Fibroblast of lung (primary cell): ENCODE measurements around the gene SPTA1. TPM values are rescaled to one million over a fixed set of nuclear protein-coding genes. Genes with fewer than 3 reads are reported as not detected.

Source experiments
- DNase-seq, 2 donors: peaks; one replicate each; pipeline versions ENCODE4 v3.0.0 to v3.0.0-alpha.2; 2010; ENCODE audit warnings: low read depth in 2 of 2
- H2AFZ ChIP-seq: 2 replicates; pipeline ENCODE4 v1.5.1; 2012; ENCODE audit warnings: low read length, control low read depth, inconsistent platforms
- H3K27ac ChIP-seq: 2 replicates; pipeline ENCODE4 v1.5.1; 2011; ENCODE audit warnings: low read length, control low read depth; ENCODE audit not compliant: insufficient read depth
- H3K27me3 ChIP-seq: 2 replicates; pipeline ENCODE4 v1.5.1; 2011; ENCODE audit warnings: mild to moderate bottlenecking, low read length; ENCODE audit not compliant: control insufficient read depth, insufficient read depth
- H3K36me3 ChIP-seq: 2 replicates; pipeline ENCODE4 v1.5.1; 2011; ENCODE audit warnings: low read length; ENCODE audit not compliant: control insufficient read depth, insufficient read depth
- H3K4me1 ChIP-seq: 2 replicates; pipeline ENCODE4 v1.5.1; 2011; ENCODE audit warnings: low read length; ENCODE audit not compliant: control insufficient read depth, insufficient read depth; ENCODE audit errors: extremely low read depth
- H3K4me2 ChIP-seq: 2 replicates; pipeline ENCODE4 v1.5.1; 2011; ENCODE audit warnings: low read length, control low read depth; ENCODE audit not compliant: insufficient read depth; ENCODE audit errors: extremely low read depth
- H3K4me3 ChIP-seq, 4 experiments: fragments of 200-600 bp in 1 of 4; sonication (generic) in 1 of 4; replicated peaks in 1 of 4; 2 replicates each; pipeline ENCODE4 v1.5.1; 2011 to 2016; ENCODE audit warnings: low read length in 4 of 4, low read depth in 3 of 4, mild to moderate bottlenecking in 3 of 4, control low read depth in 2 of 4, inconsistent platforms in 1 of 4, mixed read lengths in 1 of 4; ENCODE audit not compliant: insufficient read depth in 1 of 4; ENCODE audit errors: control extremely low read depth in 1 of 4
- H3K79me2 ChIP-seq: 2 replicates; pipeline ENCODE4 v1.5.1; 2012; ENCODE audit warnings: mild to moderate bottlenecking, low read length, inconsistent platforms; ENCODE audit not compliant: control insufficient read depth, insufficient read depth
- H3K9ac ChIP-seq: 2 replicates; pipeline ENCODE4 v1.5.1; 2011; ENCODE audit warnings: mild to moderate bottlenecking, low read length, control low read depth; ENCODE audit not compliant: insufficient read depth
- H3K9me3 ChIP-seq: 2 replicates; pipeline ENCODE4 v1.5.1; 2012; ENCODE audit warnings: low read depth, low read length; ENCODE audit not compliant: control insufficient read depth, insufficient read depth
- H4K20me1 ChIP-seq: 2 replicates; pipeline ENCODE4 v1.5.1; 2011; ENCODE audit warnings: low read length; ENCODE audit not compliant: control insufficient read depth, insufficient read depth; ENCODE audit errors: extremely low read depth
- EZH2 ChIP-seq: IDR thresholded peaks from 2 replicates; pipeline ENCODE4 v1.5.1; 2012; ENCODE audit warnings: low read length, control low read depth, mild to moderate bottlenecking; ENCODE audit errors: missing control alignments
- polyA plus RNA-seq, 2 donors: library from polyadenylated mRNA; depleted of rRNA in 1 of 2; stranded (reverse) in 1 of 2; unstranded in 1 of 2; fragments of >200 nt; gene quantifications; 2 replicates each; pipeline ENCODE4 v1.2.1, GENCODE V29; 2011 to 2012; ENCODE audit warnings: missing spikeins in 1 of 2
- total RNA-seq: library from RNA; depleted of rRNA; stranded (reverse); fragments of >200 nt; gene quantifications from 2 replicates; pipeline ENCODE4 v1.2.1, GENCODE V29; 2014
- TF ChIP-seq, protein P1 (sequence below), 2 donors: IDR thresholded peaks in 1 of 2; conservative IDR thresholded peaks in 1 of 2; 1 replicate in 1 of 2; 2 replicates in 1 of 2; pipeline ENCODE4 v1.5.1; 2011 to 2012; ENCODE audit warnings: low read length in 2 of 2, control low read depth in 1 of 2, inconsistent platforms in 1 of 2, low read depth in 1 of 2, mild to moderate bottlenecking in 1 of 2

SPTA1 gene
- total and polyA plus RNA-seq, 2 donors (not counting 1 experiment from before 2014, with no cell fraction given): 0.07 to 0.17 TPM

- no peak for DNase-seq
These were observed 33.7 kb downstream of the SPTA1 start for GRCh38 chr1:158652721-158653334.

DNA sequence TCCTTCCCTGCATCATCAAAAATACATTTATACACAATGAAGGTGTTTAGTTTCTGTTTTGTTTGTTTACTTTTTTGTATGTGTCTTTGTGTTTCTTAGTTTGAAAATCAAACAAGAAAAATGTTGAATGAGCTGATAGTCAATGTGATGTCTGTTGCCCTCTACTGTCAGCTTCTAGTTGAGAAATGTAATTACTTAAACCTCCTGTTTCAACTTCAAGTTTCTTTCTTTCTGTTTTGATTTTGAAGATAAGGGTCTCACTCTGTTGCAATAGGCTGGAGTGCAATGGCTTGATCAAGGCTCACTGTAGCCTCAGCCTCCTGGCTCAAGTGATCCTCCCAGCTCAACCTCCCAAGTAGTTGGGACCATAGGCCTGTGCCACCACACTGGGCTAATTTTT lies 37.5 kb downstream of the SPTA1 start:
- H3K9me3 ChIP-seq: no peaks in the 10 kb centered on the region
- H3K9ac ChIP-seq: no peak overlapping the region
- no peaks in the 10 kb centered on the region for H4K20me1 ChIP-seq
- no peak overlapping the region for H3K4me3 ChIP-seq
- H3K4me2 ChIP-seq: no peak overlapping the region
- H3K4me1 ChIP-seq: no peaks in the 10 kb centered on the region
- DNase-seq: no peak
- no peak overlapping the region for H3K27ac ChIP-seq
- no peaks in the 10 kb centered on the region for H3K79me2 ChIP-seq
- no peaks in the 10 kb centered on the region for H3K27me3 ChIP-seq
- no peaks in the 10 kb centered on the region for H3K36me3 ChIP-seq
- no peak overlapping the region for H2AFZ ChIP-seq
- TF ChIP-seq EZH2: no peak
- TF ChIP-seq, protein P1, sequence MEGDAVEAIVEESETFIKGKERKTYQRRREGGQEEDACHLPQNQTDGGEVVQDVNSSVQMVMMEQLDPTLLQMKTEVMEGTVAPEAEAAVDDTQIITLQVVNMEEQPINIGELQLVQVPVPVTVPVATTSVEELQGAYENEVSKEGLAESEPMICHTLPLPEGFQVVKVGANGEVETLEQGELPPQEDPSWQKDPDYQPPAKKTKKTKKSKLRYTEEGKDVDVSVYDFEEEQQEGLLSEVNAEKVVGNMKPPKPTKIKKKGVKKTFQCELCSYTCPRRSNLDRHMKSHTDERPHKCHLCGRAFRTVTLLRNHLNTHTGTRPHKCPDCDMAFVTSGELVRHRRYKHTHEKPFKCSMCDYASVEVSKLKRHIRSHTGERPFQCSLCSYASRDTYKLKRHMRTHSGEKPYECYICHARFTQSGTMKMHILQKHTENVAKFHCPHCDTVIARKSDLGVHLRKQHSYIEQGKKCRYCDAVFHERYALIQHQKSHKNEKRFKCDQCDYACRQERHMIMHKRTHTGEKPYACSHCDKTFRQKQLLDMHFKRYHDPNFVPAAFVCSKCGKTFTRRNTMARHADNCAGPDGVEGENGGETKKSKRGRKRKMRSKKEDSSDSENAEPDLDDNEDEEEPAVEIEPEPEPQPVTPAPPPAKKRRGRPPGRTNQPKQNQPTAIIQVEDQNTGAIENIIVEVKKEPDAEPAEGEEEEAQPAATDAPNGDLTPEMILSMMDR (conservative IDR thresholded peaks at IDR 0.05 in 1 of 2, IDR thresholded peaks at IDR 0.05 in 1 of 2; ENCODE audit: low read depth in 1 of 2, low read length in 2 of 2): no peak

More at GRCh38 chr1:158652721-158653334, 33.7 kb downstream of the SPTA1 start:
- Histone ChIP-seq H3K4me2 (no peak overlapping the region), H2AFZ (no peak overlapping the region), H3K36me3 (no peaks in the 10 kb centered on the region), H4K20me1 (no peaks in the 10 kb centered on the region), H3K27me3 (no peaks in the 10 kb centered on the region), H3K79me2 (no peaks in the 10 kb centered on the region), H3K4me1 (no peaks in the 10 kb centered on the region), H3K9me3 (no peaks in the 10 kb centered on the region), H3K27ac (no peak overlapping the region), H3K4me3 (peak overlapping the region in 1 of 4 experiments; percentile 33), H3K9ac (no peak overlapping the region)
- TF ChIP-seq, protein P1 (conservative IDR thresholded peaks at IDR 0.05 in 1 of 2, IDR thresholded peaks at IDR 0.05 in 1 of 2; ENCODE audit: low read depth in 1 of 2, low read length in 2 of 2): no peak
- no peak for TF ChIP-seq EZH2

DNA sequence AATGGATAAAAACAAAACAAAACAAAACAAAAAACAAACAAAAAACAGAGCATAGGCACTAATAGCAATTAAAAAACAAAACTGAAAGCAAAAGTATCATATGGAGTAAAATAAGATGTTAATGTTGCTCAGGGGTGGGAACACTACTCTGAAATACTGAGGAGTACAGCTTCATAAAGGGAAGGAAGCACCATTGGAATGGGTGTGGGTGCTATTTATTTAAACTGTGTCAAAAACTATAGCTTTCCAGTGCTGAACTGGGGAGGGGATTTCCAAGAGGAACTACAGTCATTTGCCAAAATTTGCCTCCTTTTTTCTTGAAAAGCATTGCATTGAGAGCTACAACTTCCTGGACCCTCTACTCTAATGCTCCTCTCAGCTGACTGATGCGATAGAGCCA lies 40.0 kb downstream of the SPTA1 start:
- H3K9me3 ChIP-seq: no peaks in the 10 kb centered on the region
- no peaks in the 10 kb centered on the region for H3K4me1 ChIP-seq
- no peaks in the 10 kb centered on the region for H3K27me3 ChIP-seq
- no peaks in the 10 kb centered on the region for H3K36me3 ChIP-seq
- no peak overlapping the region for H3K4me2 ChIP-seq
- TF ChIP-seq, protein P1 (conservative IDR thresholded peaks at IDR 0.05 in 1 of 2, IDR thresholded peaks at IDR 0.05 in 1 of 2; ENCODE audit: low read depth in 1 of 2, low read length in 2 of 2): no peak
- no peak for TF ChIP-seq EZH2
- H3K27ac ChIP-seq: no peak overlapping the region
- H3K4me3 ChIP-seq: no peak overlapping the region
- no peaks in the 10 kb centered on the region for H4K20me1 ChIP-seq
- no peak overlapping the region for H3K9ac ChIP-seq
- no peak for DNase-seq
- no peaks in the 10 kb centered on the region for H3K79me2 ChIP-seq
- no peak overlapping the region for H2AFZ ChIP-seq
